K562 (cell line): ENCODE results near the gene FUBP3. TPM values are rescaled to one million over a fixed set of nuclear protein-coding genes. Genes with fewer than 3 reads are reported as not detected.

Experiments used
- EHMT2 ChIP-seq: fragments of 450-650 bp; IDR thresholded peaks from 2 replicates; pipeline ENCODE4 v1.6.1; 2018; ENCODE audit warnings: antibody characterized with exemption
- KAT8 ChIP-seq: fragments of 450-650 bp; IDR thresholded peaks from 2 replicates; pipeline ENCODE4 v1.6.1; 2016; ENCODE audit warnings: low read depth, mild to moderate bottlenecking
- MED1 ChIP-seq: sonication (generic); formaldehyde crosslinking; IDR thresholded peaks from 2 replicates; pipeline ENCODE4 v1.8.1; 2023; ENCODE audit warnings: missing genetic modification reagents, borderline replicate concordance
- PHF20 ChIP-seq: fragments of 450-650 bp; IDR thresholded peaks from 2 replicates; pipeline ENCODE4 v1.6.1; 2018; ENCODE audit not compliant: partially characterized antibody
- PRPF4 ChIP-seq: fragments of 200-400 bp; formaldehyde crosslinking; IDR thresholded peaks from one replicate; pipeline ENCODE4 v1.6.1; 2017; ENCODE audit warnings: low read length, low read depth, mild to moderate bottlenecking; ENCODE audit not compliant: insufficient read depth, poor library complexity, severe bottlenecking
- RUNX1 ChIP-seq: sonication (generic); IDR thresholded peaks from 2 replicates; pipeline ENCODE4 v1.6.1; 2016; ENCODE audit warnings: antibody characterized with exemption, low read depth
- ZBTB49 ChIP-seq: sonication (generic); formaldehyde crosslinking; IDR thresholded peaks from 2 replicates; pipeline ENCODE4 v1.8.0; 2022; ENCODE audit warnings: missing genetic modification reagents, mild to moderate bottlenecking, borderline replicate concordance
- ZNF408 ChIP-seq: fragments of 250-450 bp; sonication (Bioruptor Pico); IDR thresholded peaks from 2 replicates; pipeline ENCODE4 v1.4.0; 2020; ENCODE audit warnings: low read depth, mild to moderate bottlenecking, moderate library complexity
- ZNF561 ChIP-seq: fragments of 450-650 bp; formaldehyde crosslinking; conservative IDR thresholded peaks from 2 replicates; pipeline ENCODE4 v1.4.0; 2020; ENCODE audit warnings: mild to moderate bottlenecking, moderate library complexity
- polyA plus RNA-seq, 8 experiments: library from polyadenylated mRNA; depleted of rRNA in 4 of 8; stranded (reverse) in 5 of 8; unstranded in 3 of 8; fragments of >200 nt; fragmentation: Nextera tagmentation in 2 of 8; fragmentation: Illumina TruSeq in 1 of 8; extraction: Ambion mirVana in 2 of 8; extraction: Trizol in 1 of 8; gene quantifications; 2 replicates each; pipeline versions ENCODE4 v1.2.1 to v1.2.3, GENCODE V29; 2011 to 2014; ENCODE audit warnings: inconsistent platforms in 1 of 8, missing spikeins in 1 of 8
- total RNA-seq, 7 experiments: library from RNA; depleted of rRNA in 6 of 7; stranded (reverse); fragments of >200 nt in 6 of 7; fragmentation: Illumina TruSeq in 2 of 7; extraction: Trizol in 2 of 7; gene quantifications; 2 replicates each; pipeline versions ENCODE4 v1.2.1 to v1.2.3, GENCODE V29; 2011 to 2021; ENCODE audit warnings: low replicate concordance in 1 of 7
- TF ChIP-seq, protein P1 (sequence below), 2 experiments: fragments of 450-650 bp; IDR thresholded peaks; 2 replicates each; pipeline ENCODE4 v1.6.1; 2016; ENCODE audit warnings: mild to moderate bottlenecking in 2 of 2, borderline replicate concordance in 1 of 2, low read depth in 1 of 2, moderate library complexity in 1 of 2
- TF ChIP-seq, protein P2 (sequence below): sonication (generic); formaldehyde crosslinking; IDR thresholded peaks from 2 replicates; pipeline ENCODE4 v1.8.1; 2022; ENCODE audit warnings: missing genetic modification reagents

Gene FUBP3
- total and polyA plus RNA-seq, 9 of the 15 experiments (the other 6 are each of a cell fraction or from before 2014, with no cell fraction given): 3.0 to 64.0 (median 48.1) TPM

DNA sequence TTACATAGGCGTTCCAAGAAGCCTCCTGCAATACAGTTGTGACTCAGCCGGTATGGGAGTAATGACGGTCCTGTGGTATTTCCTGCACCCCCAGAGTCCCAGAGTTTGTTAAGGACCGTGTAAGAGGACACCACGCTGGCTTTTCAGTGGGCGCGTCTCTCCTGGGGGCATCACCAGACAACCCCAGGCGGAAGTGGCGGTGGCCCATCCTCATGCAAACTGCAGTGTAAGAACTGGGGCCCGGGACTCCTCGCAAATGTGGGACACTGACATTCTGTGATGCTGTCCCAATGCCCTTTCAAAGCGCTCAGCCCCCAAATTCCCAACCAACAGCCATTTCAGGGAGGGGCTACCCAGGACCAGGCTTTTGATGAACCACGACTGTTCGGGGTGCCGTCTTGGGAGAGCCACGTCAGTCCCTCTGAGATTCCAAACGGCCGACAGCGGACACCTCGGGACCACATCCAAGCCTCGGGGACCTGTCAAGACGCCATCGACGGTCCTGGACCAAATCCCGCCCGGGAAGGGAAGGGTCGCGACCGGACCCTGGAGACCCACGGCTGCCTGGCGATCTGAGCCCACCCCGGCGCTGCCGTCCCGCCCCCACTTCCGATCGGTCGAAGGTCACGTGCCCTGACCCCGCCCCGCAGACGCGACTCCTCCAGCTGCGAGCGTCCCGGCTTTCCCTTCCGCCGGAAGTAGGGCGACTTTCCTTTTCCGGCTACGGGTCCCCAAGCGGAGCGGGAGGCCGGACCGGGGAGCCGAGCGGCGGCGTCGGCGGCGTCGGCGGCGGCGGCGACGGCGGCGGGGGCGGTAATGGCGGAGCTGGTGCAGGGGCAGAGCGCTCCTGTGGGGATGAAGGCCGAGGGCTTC is at the start of gene FUBP3 (continued):
- TF ChIP-seq ZNF408 (CRISPR knock-in tag) (no peak), RUNX1 (no peak), ZBTB49 (CRISPR knock-in tag) (0 out of 2 replicates have a peak, but pooled peaks have one; percentile 46), ZNF561 (CRISPR knock-in tag) (no peak), EHMT2 (no peak), PHF20 (peak; percentile 51), MED1 (CRISPR knock-in tag) (no peak), KAT8 (no peak), PRPF4 (no peak)
- TF ChIP-seq, protein P1, sequence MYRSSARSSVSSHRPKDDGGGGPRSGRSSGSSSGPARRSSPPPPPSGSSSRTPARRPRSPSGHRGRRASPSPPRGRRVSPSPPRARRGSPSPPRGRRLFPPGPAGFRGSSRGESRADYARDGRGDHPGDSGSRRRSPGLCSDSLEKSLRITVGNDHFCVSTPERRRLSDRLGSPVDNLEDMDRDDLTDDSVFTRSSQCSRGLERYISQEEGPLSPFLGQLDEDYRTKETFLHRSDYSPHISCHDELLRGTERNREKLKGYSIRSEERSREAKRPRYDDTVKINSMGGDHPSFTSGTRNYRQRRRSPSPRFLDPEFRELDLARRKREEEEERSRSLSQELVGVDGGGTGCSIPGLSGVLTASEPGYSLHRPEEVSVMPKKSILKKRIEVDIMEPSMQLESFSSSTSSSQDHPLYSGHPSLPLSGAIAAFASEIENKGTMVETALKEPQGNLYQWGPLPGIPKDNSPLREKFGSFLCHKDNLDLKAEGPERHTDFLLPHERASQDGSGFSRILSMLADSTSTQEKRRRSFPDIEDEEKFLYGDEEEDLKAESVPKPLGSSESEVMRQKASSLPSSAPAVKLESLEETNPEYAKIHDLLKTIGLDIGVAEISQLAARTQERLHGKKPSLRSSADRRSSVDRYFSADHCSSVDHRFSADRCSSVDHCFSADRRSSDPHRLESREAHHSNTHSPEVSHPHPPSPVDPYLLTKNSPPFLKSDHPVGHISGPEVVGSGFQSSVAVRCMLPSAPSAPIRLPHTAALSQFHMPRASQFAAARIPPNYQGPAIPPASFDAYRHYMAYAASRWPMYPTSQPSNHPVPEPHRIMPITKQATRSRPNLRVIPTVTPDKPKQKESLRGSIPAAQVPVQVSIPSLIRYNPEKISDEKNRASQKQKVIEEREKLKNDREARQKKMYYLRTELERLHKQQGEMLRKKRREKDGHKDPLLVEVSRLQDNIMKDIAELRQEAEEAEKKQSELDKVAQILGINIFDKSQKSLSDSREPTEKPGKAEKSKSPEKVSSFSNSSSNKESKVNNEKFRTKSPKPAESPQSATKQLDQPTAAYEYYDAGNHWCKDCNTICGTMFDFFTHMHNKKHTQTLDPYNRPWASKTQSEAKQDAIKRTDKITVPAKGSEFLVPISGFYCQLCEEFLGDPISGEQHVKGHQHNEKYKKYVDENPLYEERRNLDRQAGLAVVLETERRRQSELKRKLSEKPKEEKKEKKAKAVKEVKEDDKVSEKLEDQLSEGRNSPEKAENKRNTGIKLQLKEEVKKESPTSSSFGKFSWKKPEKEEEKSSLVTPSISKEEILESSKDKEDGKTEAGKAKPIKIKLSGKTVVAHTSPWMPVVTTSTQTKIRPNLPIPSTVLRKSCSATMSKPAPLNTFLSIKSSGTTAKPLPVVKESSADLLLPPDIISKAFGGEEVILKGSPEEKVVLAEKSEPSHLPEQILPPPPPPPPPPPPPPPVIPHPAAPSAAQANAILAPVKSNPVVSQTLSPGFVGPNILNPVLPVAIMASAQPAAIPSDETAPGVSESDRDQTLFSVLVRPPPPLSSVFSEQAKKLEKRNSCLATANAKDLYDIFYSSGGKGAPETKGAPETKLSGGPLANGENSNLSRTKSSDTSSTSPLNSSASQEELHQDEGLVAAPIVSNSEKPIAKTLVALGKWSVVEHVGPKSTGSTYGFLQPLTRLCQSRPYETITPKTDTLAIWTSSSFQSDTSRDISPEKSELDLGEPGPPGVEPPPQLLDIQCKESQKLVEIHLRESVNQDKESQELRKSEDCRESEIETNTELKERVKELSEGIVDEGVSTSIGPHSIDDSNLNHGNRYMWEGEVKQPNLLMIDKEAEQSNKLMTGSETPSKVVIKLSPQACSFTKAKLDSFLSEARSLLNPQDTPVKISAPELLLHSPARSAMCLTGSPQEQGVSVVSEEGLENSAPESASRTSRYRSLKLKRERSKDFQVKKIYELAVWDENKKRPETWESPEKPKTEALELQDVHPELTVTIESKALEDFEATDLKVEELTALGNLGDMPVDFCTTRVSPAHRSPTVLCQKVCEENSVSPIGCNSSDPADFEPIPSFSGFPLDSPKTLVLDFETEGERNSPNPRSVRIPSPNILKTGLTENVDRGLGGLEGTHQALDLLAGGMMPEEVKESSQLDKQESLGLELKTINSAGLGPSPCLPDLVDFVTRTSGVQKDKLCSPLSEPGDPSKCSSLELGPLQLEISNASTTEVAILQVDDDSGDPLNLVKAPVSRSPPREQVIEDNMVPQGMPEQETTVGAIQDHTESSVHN (IDR thresholded peaks at IDR 0.05; ENCODE audit: borderline replicate concordance in 1 of 2, low read depth in 1 of 2): 0 out of 4 replicates have a peak, but pooled peaks of 1 of the 2 experiments have one; percentile 20
- TF ChIP-seq, protein P2, sequence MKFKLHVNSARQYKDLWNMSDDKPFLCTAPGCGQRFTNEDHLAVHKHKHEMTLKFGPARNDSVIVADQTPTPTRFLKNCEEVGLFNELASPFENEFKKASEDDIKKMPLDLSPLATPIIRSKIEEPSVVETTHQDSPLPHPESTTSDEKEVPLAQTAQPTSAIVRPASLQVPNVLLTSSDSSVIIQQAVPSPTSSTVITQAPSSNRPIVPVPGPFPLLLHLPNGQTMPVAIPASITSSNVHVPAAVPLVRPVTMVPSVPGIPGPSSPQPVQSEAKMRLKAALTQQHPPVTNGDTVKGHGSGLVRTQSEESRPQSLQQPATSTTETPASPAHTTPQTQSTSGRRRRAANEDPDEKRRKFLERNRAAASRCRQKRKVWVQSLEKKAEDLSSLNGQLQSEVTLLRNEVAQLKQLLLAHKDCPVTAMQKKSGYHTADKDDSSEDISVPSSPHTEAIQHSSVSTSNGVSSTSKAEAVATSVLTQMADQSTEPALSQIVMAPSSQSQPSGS (CRISPR knock-in tag): no peak
